K562 (cell line): ENCODE data around the gene DVL2. TPM values are rescaled to one million over a fixed set of nuclear protein-coding genes. Genes with fewer than 3 reads are reported as not detected.

Experiments used
- ATAC-seq: fragments of 200-7000 bp; cut with Tn5 transposase; 3 replicates; pipeline ENCODE4 v1.9.1; 2020; ENCODE audit warnings: moderate library complexity
- BruUV-seq: library from RNA; stranded (reverse); fragments of 400-500 nt; replicated peaks from 2 replicates; lab custom pipeline; 2021; lab: Mats Ljungman, UMichigan
- CTCF ChIA-PET: fragments of 300-600 bp; formaldehyde crosslinking; extraction: SDS; loops from one replicate; lab custom pipeline; 2021; ENCODE audit warnings: low intra/inter-chr PET ratio; lab: Yijun Ruan, JAX
- POLR2A ChIA-PET: fragments of 300-600, 350-650 bp; sonication (Branson Sonifier 250); formaldehyde crosslinking; extraction: SDS; loops from one replicate; lab custom pipeline; 2021; ENCODE audit warnings: antibody characterized with exemption, inconsistent platforms; lab: Yijun Ruan, JAX
- DNase-seq, 4 experiments: peaks; one replicate each; pipeline versions ENCODE4 v3.0.0 to v3.0.0-alpha.2; 2011 to 2018; ENCODE audit warnings: low spot score in 3 of 4, mixed read lengths in 3 of 4; ENCODE audit errors: extremely low read depth in 1 of 4
- FAIRE-seq: peaks from 2 replicates; lab custom pipeline; 2011; peaks lifted over from hg19 to GRCh38; lab: Jason Lieb, UNC
- H2AFZ ChIP-seq: 2 replicates; pipeline ENCODE4 v1.6.0; 2011; ENCODE audit warnings: low read depth, low read length, control low read depth, inconsistent platforms
- H3K27ac ChIP-seq: fragments of 200-600 bp; 3 replicates; pipeline ENCODE4 v1.8.0; 2011; ENCODE audit warnings: low read depth, mild to moderate bottlenecking, control low read depth, inconsistent platforms, low read length, moderate library complexity, mixed read lengths; ENCODE audit errors: extremely low read depth
- H3K27me3 ChIP-seq, 2 experiments: fragments of 300-600 bp in 1 of 2; 2 replicates in 1 of 2; 3 replicates in 1 of 2; pipeline versions ENCODE4 v1.6.0 to v1.8.0; 2011; ENCODE audit warnings: inconsistent platforms in 2 of 2, low read length in 2 of 2, mild to moderate bottlenecking in 1 of 2, mixed read lengths in 1 of 2, moderate library complexity in 1 of 2; ENCODE audit not compliant: control insufficient read depth in 2 of 2, insufficient read depth in 2 of 2
- H3K36me3 ChIP-seq: fragments of 300-600 bp; 3 replicates; pipeline ENCODE4 v1.8.0; 2011; ENCODE audit warnings: mild to moderate bottlenecking, low read length, inconsistent platforms; ENCODE audit not compliant: control insufficient read depth, insufficient read depth
- H3K4me1 ChIP-seq, 2 experiments: fragments of 200-600 bp in 1 of 2; replicated peaks in 1 of 2; 2 replicates in 1 of 2; 3 replicates in 1 of 2; pipeline versions ENCODE4 v1.5.1 to v1.8.0; 2011; ENCODE audit warnings: inconsistent platforms in 2 of 2, low read length in 2 of 2, mild to moderate bottlenecking in 1 of 2, mixed read lengths in 1 of 2, moderate library complexity in 1 of 2; ENCODE audit not compliant: control insufficient read depth in 2 of 2, insufficient read depth in 2 of 2
- H3K4me2 ChIP-seq: 2 replicates; pipeline ENCODE4 v1.6.1; 2011; ENCODE audit warnings: low read length, control low read depth, inconsistent platforms, mixed read lengths; ENCODE audit not compliant: insufficient read depth
- H3K4me3 ChIP-seq: fragments of 200-600 bp; sonication (generic), shearing (Covaris generic); 2 replicates; pipeline ENCODE4 v1.5.1; 2016; ENCODE audit warnings: control low read depth, inconsistent platforms
- H3K79me2 ChIP-seq: fragments of 200-600 bp; 3 replicates; pipeline ENCODE4 v1.8.0; 2011; ENCODE audit warnings: low read length, inconsistent platforms; ENCODE audit not compliant: control insufficient read depth, insufficient read depth
- H3K9ac ChIP-seq, 2 experiments: 2 replicates each; pipeline versions ENCODE4 v1.6.0 to v1.6.1; 2011; ENCODE audit warnings: low read depth in 2 of 2, low read length in 2 of 2, control low read depth in 1 of 2, inconsistent platforms in 1 of 2, mild to moderate bottlenecking in 1 of 2, mixed read lengths in 1 of 2; ENCODE audit not compliant: insufficient read depth in 1 of 2
- H3K9me1 ChIP-seq: one replicate; pipeline ENCODE4 v1.6.0; 2011; ENCODE audit warnings: inconsistent platforms, mild to moderate bottlenecking, low read length, moderate library complexity; ENCODE audit not compliant: control insufficient read depth, insufficient read depth
- H3K9me3 ChIP-seq: replicated peaks from 2 replicates; pipeline ENCODE4 v1.5.1; 2011; ENCODE audit warnings: low read depth, low read length, inconsistent platforms; ENCODE audit not compliant: control insufficient read depth, insufficient read depth
- H4K20me1 ChIP-seq: replicated peaks from 2 replicates; pipeline ENCODE4 v1.6.1; 2011; ENCODE audit warnings: low read length, inconsistent platforms, mixed read lengths; ENCODE audit not compliant: control insufficient read depth, insufficient read depth
- ZNF408 ChIP-seq: fragments of 250-450 bp; sonication (Bioruptor Pico); IDR thresholded peaks from 2 replicates; pipeline ENCODE4 v1.4.0; 2020; ENCODE audit warnings: low read depth, mild to moderate bottlenecking, moderate library complexity
- ZNF75A ChIP-seq: fragments of 450-650 bp; formaldehyde crosslinking; IDR thresholded peaks from 2 replicates; pipeline ENCODE4 v1.4.0; 2020; ENCODE audit warnings: mild to moderate bottlenecking
- WGBS: fragments of 100-300 bp; shearing (Covaris generic); methylation state at CpG from one replicate; pipeline ENCODE4 v1.1.6; 2016; ENCODE audit warnings: low coverage, mixed read lengths; ENCODE audit not compliant: insufficient coverage; ENCODE audit errors: missing lambda C conversion rate; 5-methylcytosine and 5-hydroxymethylcytosine counted together
- in situ Hi-C: fragments of 300-500 bp; cut with MboI; formaldehyde crosslinking; loops from 4 replicates; pipeline ENCODE4 v1.15.0; 2018; ENCODE audit warnings: inconsistent platforms, mixed read lengths
- intact Hi-C: fragments of 100-400 bp; cut with micrococcal nuclease; formaldehyde crosslinking; loops from 2 replicates; pipeline ENCODE4 v1.14.2; 2022
- polyA plus RNA-seq, 8 experiments: library from polyadenylated mRNA; depleted of rRNA in 4 of 8; stranded (reverse) in 5 of 8; unstranded in 3 of 8; fragments of >200 nt; fragmentation: Nextera tagmentation in 2 of 8; fragmentation: Illumina TruSeq in 1 of 8; extraction: Ambion mirVana in 2 of 8; extraction: Trizol in 1 of 8; gene quantifications; 2 replicates each; pipeline versions ENCODE4 v1.2.1 to v1.2.3, GENCODE V29; 2011 to 2014; ENCODE audit warnings: inconsistent platforms in 1 of 8, missing spikeins in 1 of 8
- total RNA-seq, 7 experiments: library from RNA; depleted of rRNA in 6 of 7; stranded (reverse); fragments of >200 nt in 6 of 7; fragmentation: Illumina TruSeq in 2 of 7; extraction: Trizol in 2 of 7; gene quantifications; 2 replicates each; pipeline versions ENCODE4 v1.2.1 to v1.2.3, GENCODE V29; 2011 to 2021; ENCODE audit warnings: low replicate concordance in 1 of 7
- TF ChIP-seq, protein P1 (sequence below), 3 experiments: fragments of 200-800 bp in 1 of 3; sonication (Bioruptor generic) in 1 of 3; sonication (generic) in 1 of 3; formaldehyde crosslinking in 1 of 3; IDR thresholded peaks; 2 replicates each; pipeline versions ENCODE4 v1.6.1 to v1.8.0; 2016 to 2022; ENCODE audit warnings: mild to moderate bottlenecking in 2 of 3, missing compliant biosample characterization in 2 of 3, missing genetic modification characterization in 2 of 3, missing genetic modification reagents in 1 of 3
- TF ChIP-seq, protein P2 (sequence below): fragments of 450-650 bp; IDR thresholded peaks from 2 replicates; pipeline ENCODE4 v1.7.0; 2016; ENCODE audit warnings: borderline replicate concordance

The DVL2 gene
- total and polyA plus RNA-seq, 9 of the 15 experiments (the other 6 are each of a cell fraction or from before 2014, with no cell fraction given): 1.3 to 49.5 (median 24.3) TPM

DNA sequence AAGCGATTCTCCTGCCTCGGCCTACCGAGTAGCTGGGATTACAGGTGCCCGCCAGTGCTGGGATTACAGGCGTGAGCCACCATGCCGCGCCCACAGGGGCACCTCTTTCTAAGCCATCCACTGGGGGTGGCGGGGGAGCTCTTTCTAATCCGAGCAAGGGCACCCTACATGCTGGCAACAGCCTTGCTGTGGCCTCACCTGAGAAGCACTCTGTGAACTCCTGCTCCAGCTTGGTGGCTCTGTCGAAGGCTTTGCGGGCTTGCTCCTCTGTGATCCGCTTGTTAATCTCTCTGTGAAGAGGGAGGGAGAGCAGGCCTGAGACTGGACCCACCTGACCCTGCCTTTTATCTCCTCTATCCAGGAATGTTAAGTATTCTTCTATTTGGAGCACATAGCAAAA, 43.2 kb downstream of the DVL2 start:
- Histone ChIP-seq H3K4me3 (no peak overlapping the region), H3K79me2 (no peaks in the 10 kb centered on the region), H3K9me1 (no peaks in the 10 kb centered on the region), H3K27me3 (no peaks in the 10 kb centered on the region), H4K20me1 (no peaks in the 10 kb centered on the region), H3K9me3 (no peaks in the 10 kb centered on the region), H3K9ac (no peak overlapping the region), H2AFZ (no peak overlapping the region), H3K4me2 (no peak overlapping the region), H3K27ac (no peak overlapping the region), H3K36me3 (peaks cover 11% of the 10 kb centered on the region; the same call in 1 of the 3 replicates), H3K4me1 (peaks cover 3 to 6% of the 10 kb centered on the region in 2 experiments; a peak in 3 of 5 replicates)
- TF ChIP-seq ZNF75A (CRISPR knock-in tag): no peak
- TF ChIP-seq, protein P1, sequence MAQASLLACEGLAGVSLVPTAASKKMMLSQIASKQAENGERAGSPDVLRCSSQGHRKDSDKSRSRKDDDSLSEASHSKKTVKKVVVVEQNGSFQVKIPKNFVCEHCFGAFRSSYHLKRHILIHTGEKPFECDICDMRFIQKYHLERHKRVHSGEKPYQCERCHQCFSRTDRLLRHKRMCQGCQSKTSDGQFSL (CRISPR knock-in tag; IDR thresholded peaks at IDR 0.05): no peak
- TF ChIP-seq, protein P1 (tag; IDR thresholded peaks at IDR 0.05): no peak
- TF ChIP-seq, protein P2, sequence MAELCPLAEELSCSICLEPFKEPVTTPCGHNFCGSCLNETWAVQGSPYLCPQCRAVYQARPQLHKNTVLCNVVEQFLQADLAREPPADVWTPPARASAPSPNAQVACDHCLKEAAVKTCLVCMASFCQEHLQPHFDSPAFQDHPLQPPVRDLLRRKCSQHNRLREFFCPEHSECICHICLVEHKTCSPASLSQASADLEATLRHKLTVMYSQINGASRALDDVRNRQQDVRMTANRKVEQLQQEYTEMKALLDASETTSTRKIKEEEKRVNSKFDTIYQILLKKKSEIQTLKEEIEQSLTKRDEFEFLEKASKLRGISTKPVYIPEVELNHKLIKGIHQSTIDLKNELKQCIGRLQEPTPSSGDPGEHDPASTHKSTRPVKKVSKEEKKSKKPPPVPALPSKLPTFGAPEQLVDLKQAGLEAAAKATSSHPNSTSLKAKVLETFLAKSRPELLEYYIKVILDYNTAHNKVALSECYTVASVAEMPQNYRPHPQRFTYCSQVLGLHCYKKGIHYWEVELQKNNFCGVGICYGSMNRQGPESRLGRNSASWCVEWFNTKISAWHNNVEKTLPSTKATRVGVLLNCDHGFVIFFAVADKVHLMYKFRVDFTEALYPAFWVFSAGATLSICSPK: no peak
- no peak for TF ChIP-seq ZNF408 (CRISPR knock-in tag)
- no TSS peak for BruUV-seq
- FAIRE-seq (no peak), DNase-seq (no peak), ATAC-seq (no peak)
- POLR2A ChIA-PET: no interaction called here
- in situ Hi-C loops: no loop called here
- CTCF ChIA-PET: no interaction called here
- WGBS: 98% methylated on average over 7 of the region's 12 CpGs
- intact Hi-C loops: no loop called here
